ENCODE measurements around the gene CCND3.

DNA sequence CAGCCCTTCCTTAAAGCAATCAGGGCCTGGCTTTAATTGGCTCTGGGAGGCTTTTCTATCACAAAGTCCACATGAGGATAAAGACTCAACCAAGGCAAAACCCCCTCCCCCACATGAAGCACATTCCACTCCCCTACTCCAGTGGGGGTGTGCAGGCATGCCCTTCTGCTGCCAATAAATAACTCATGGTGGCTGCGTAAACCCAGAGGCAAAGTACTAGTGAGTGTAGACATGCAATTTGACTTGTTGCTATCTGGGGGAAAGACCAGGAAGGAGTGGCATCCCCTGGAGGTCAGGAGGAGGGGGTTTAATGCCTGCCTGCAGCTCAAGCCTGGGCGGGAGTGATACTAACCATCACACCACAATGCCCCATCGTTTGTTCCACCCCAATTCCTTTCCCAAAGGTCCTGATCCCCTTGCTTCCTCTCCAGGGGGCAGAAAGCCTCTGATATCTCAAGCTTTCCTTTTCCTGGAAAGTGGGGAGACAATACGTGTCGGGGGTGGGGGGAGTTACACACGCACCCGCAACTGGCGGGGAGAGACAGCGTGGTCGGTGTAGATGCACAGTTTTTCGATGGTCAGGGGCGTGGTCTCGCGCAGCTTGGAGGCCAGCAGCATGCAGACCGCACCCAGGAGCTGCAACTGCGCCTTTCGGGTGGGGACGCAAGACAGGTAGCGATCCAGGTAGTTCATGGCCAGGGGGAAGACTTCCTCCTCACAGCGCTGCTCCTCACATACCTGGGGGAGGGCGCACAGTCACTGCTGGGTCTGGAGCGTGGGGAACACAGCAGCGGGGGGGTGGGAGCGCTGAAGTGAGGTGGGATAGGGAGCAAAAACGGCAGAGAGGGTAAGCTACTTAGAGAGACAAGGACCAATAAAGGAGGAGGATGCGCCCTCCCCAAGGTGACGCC is 1.5 kb downstream of the CCND3 start:
- no peak for TF ChIP-seq EZH2 (IDR thresholded peaks at IDR 0.05; ENCODE audit: insufficient read depth, low read length)
- no peak for TF ChIP-seq CTCF (IDR thresholded peaks at IDR 0.05; ENCODE audit: insufficient read depth, low read depth, low read length)

All from astrocyte (in vitro differentiated cells and primary cell).